HepG2 (cell line): ENCODE measurements around the gene DYNC1LI2. TPM values are rescaled to one million over a fixed set of nuclear protein-coding genes. Genes with fewer than 3 reads are reported as not detected.

Source experiments
- polyA plus RNA-seq, 8 experiments: library from polyadenylated mRNA; depleted of rRNA in 3 of 8; stranded (reverse) in 7 of 8; unstranded in 1 of 8; fragments of >200 nt; fragmentation: Illumina TruSeq in 4 of 8; extraction: Trizol in 4 of 8; gene quantifications; 2 replicates each; pipeline versions ENCODE4 v1.2.1 to v1.2.3, GENCODE V29; 2011 to 2016; ENCODE audit warnings: low read depth in 4 of 8, missing spikeins in 1 of 8, mixed read lengths in 1 of 8; ENCODE audit not compliant: insufficient read depth in 1 of 8
- total RNA-seq, 5 experiments: library from RNA; depleted of rRNA; stranded (reverse); fragments of >200 nt; fragmentation: Illumina TruSeq; extraction: Trizol; gene quantifications; 2 replicates each; pipeline ENCODE4 v1.2.3, GENCODE V29; 2016; ENCODE audit warnings: low read depth in 1 of 5
- TF ChIP-seq, protein P1 (sequence below): sonication (generic); formaldehyde crosslinking; IDR thresholded peaks from 2 replicates; pipeline ENCODE4 v1.4.0; 2020; ENCODE audit warnings: mild to moderate bottlenecking, missing genetic modification reagents

DYNC1LI2 gene
- total and polyA plus RNA-seq, 2 of the 13 experiments (the other 11 are each of a cell fraction or from before 2014, with no cell fraction given), result 65.5 to 135 TPM

DNA sequence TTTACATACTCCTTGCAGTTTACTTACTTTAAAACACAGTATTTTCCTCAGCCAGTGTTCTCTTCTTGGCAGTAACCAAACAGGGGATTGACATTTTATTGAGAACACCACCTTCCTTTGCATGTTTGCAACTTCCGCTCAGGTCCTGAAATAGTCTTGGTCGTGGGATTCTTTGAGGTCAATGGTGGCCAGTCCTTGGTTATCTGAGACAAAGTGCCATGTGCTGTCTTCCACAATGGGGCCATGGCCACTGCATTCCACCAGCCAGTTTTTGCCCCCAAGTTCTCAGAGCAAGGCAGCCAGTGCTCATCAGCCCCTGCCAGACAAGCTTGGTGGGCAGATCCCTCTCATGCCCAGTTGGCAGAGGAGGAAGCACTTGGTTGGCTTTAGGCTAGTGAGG is 77.7 kb downstream of the DYNC1LI2 start (continued):
- TF ChIP-seq, protein P1, sequence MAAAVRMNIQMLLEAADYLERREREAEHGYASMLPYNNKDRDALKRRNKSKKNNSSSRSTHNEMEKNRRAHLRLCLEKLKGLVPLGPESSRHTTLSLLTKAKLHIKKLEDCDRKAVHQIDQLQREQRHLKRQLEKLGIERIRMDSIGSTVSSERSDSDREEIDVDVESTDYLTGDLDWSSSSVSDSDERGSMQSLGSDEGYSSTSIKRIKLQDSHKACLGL (CRISPR knock-in tag), result no peak

Other genes with a start within 250 kb of the DYNC1LI2 start
- 18.7 and 19.0 TPM in 2 replicates for gene TK2, start 201.5 kb downstream of the DYNC1LI2 start, total RNA-seq (2016; rRNA removed; fragmentation: Illumina TruSeq; extraction: Trizol)
- gene TK2, start 201.5 kb downstream of the DYNC1LI2 start, polyA plus RNA-seq (2011; rRNA removed), result 21.0 and 30.8 TPM in 2 replicates
- 83.0 and 120 TPM in 2 replicates for gene CKLF, start 199.0 kb downstream of the DYNC1LI2 start, total RNA-seq (2016; rRNA removed; fragmentation: Illumina TruSeq; extraction: Trizol)
- 152 and 167 TPM in 2 replicates for gene CKLF, start 199.0 kb downstream of the DYNC1LI2 start, polyA plus RNA-seq (2011; rRNA removed)
- gene CMTM1, start 185.2 kb downstream of the DYNC1LI2 start, total RNA-seq (2016; rRNA removed; fragmentation: Illumina TruSeq; extraction: Trizol), result 1.7 and 1.9 TPM in 2 replicates
- 2.9 and 3.0 TPM in 2 replicates for gene CMTM1, start 185.2 kb downstream of the DYNC1LI2 start, polyA plus RNA-seq (2011; rRNA removed)
- not detected in 2 replicates for gene CMTM2, start 172.1 kb downstream of the DYNC1LI2 start, total RNA-seq (2016; rRNA removed; fragmentation: Illumina TruSeq; extraction: Trizol)
- not detected in 2 replicates for gene CMTM2, start 172.1 kb downstream of the DYNC1LI2 start, polyA plus RNA-seq (2011; rRNA removed)
- 20.6 and 29.2 TPM in 2 replicates for gene CMTM3, start 146.9 kb downstream of the DYNC1LI2 start, total RNA-seq (2016; rRNA removed; fragmentation: Illumina TruSeq; extraction: Trizol)
- gene CMTM3, start 146.9 kb downstream of the DYNC1LI2 start, polyA plus RNA-seq (2011; rRNA removed), result 48.7 and 62.0 TPM in 2 replicates
- gene CMTM4, start 54.9 kb downstream of the DYNC1LI2 start, total RNA-seq (2016; rRNA removed; fragmentation: Illumina TruSeq; extraction: Trizol), result 32.0 and 44.1 TPM in 2 replicates
- gene CMTM4, start 54.9 kb downstream of the DYNC1LI2 start, polyA plus RNA-seq (2011; rRNA removed), result 36.3 and 41.3 TPM in 2 replicates
- gene TERB1, start 50.0 kb upstream of the DYNC1LI2 start, total RNA-seq (2016; rRNA removed; fragmentation: Illumina TruSeq; extraction: Trizol), result not detected in 2 replicates
- gene TERB1, start 50.0 kb upstream of the DYNC1LI2 start, polyA plus RNA-seq (2011; rRNA removed), result not detected in 2 replicates
- 206 and 279 TPM in 2 replicates for gene NAE1, start 79.4 kb upstream of the DYNC1LI2 start, total RNA-seq (2016; rRNA removed; fragmentation: Illumina TruSeq; extraction: Trizol)
- gene NAE1, start 79.4 kb upstream of the DYNC1LI2 start, polyA plus RNA-seq (2011; rRNA removed), result 68.2 and 95.7 TPM in 2 replicates
- not detected in 2 replicates for gene CA7, start 92.8 kb upstream of the DYNC1LI2 start, total RNA-seq (2016; rRNA removed; fragmentation: Illumina TruSeq; extraction: Trizol)
- gene CA7, start 92.8 kb upstream of the DYNC1LI2 start, polyA plus RNA-seq (2011; rRNA removed), result not detected in 2 replicates
- gene PDP2, start 128.9 kb upstream of the DYNC1LI2 start, total RNA-seq (2016; rRNA removed; fragmentation: Illumina TruSeq; extraction: Trizol), result 15.8 and 38.2 TPM in 2 replicates
- 12.2 and 12.8 TPM in 2 replicates for gene PDP2, start 128.9 kb upstream of the DYNC1LI2 start, polyA plus RNA-seq (2011; rRNA removed)
- gene CDH16, start 167.3 kb upstream of the DYNC1LI2 start, total RNA-seq (2016; rRNA removed; fragmentation: Illumina TruSeq; extraction: Trizol), result 3.2 and 3.9 TPM in 2 replicates
- gene CDH16, start 167.3 kb upstream of the DYNC1LI2 start, polyA plus RNA-seq (2011; rRNA removed), result 2.7 and 5.3 TPM in 2 replicates
- gene RRAD, start 173.9 kb upstream of the DYNC1LI2 start, total RNA-seq (2016; rRNA removed; fragmentation: Illumina TruSeq; extraction: Trizol), result 0.80 and 1.0 TPM in 2 replicates
- gene RRAD, start 173.9 kb upstream of the DYNC1LI2 start, polyA plus RNA-seq (2011; rRNA removed), result 1.1 TPM in 2 replicates
- 157 and 174 TPM in 2 replicates for gene CIAO2B, start 182.8 kb upstream of the DYNC1LI2 start, total RNA-seq (2016; rRNA removed; fragmentation: Illumina TruSeq; extraction: Trizol)
- 293 and 323 TPM in 2 replicates for gene CIAO2B, start 182.8 kb upstream of the DYNC1LI2 start, polyA plus RNA-seq (2011; rRNA removed)
- gene CES2, start 183.9 kb upstream of the DYNC1LI2 start, total RNA-seq (2016; rRNA removed; fragmentation: Illumina TruSeq; extraction: Trizol), result 35.1 and 63.8 TPM in 2 replicates
- gene CES2, start 183.9 kb upstream of the DYNC1LI2 start, polyA plus RNA-seq (2011; rRNA removed), result 50.6 and 69.7 TPM in 2 replicates
- 2.3 and 6.6 TPM in 2 replicates for gene CES3, start 209.7 kb upstream of the DYNC1LI2 start, total RNA-seq (2016; rRNA removed; fragmentation: Illumina TruSeq; extraction: Trizol)
- gene CES3, start 209.7 kb upstream of the DYNC1LI2 start, polyA plus RNA-seq (2011; rRNA removed), result 17.4 and 18.1 TPM in 2 replicates
- gene CES4A, start 237.0 kb upstream of the DYNC1LI2 start, total RNA-seq (2016; rRNA removed; fragmentation: Illumina TruSeq; extraction: Trizol), result 0.09 TPM in 1 of 2 replicates, not detected in the other
- 0.17 and 0.18 TPM in 2 replicates for gene CES4A, start 237.0 kb upstream of the DYNC1LI2 start, polyA plus RNA-seq (2011; rRNA removed)